Uterus (tissue), 4 donors: ENCODE measurements around the gene KPNA3. TPM values are rescaled to one million over a fixed set of nuclear protein-coding genes. Genes with fewer than 3 reads are reported as not detected.
"Not testable (repeated sequence)": the region's sequence is repeated elsewhere in the genome, so short reads cannot be mapped to it uniquely, and the experiment has no call there.

Source experiments
- DNase-seq, 2 donors: peaks; one replicate each; pipeline ENCODE4 v3.0.0-alpha.2; 2019 to 2020
- H3K27ac ChIP-seq, 2 donors: fragments of 200-600 bp; sonication (generic); 1 replicate in 1 of 2; 2 replicates in 1 of 2; pipeline ENCODE4 v1.5.1; 2016 to 2018
- H3K27me3 ChIP-seq, 2 donors: fragments of 200-600 bp; sonication (generic); one replicate each; pipeline ENCODE4 v1.5.1; 2018 to 2019; ENCODE audit warnings: control low read depth in 1 of 2
- H3K36me3 ChIP-seq, 2 donors: fragments of 200-600 bp; sonication (generic); one replicate each; pipeline ENCODE4 v1.5.1; 2019; ENCODE audit warnings: control low read depth in 1 of 2
- H3K4me1 ChIP-seq, 2 donors: fragments of 200-600 bp; sonication (generic); one replicate each; pipeline ENCODE4 v1.5.1; 2018 to 2019; ENCODE audit warnings: control low read depth in 1 of 2
- H3K4me3 ChIP-seq, 2 donors: fragments of 200-600 bp; sonication (generic); 1 replicate in 1 of 2; 2 replicates in 1 of 2; pipeline ENCODE4 v1.5.1; 2018 to 2019; ENCODE audit warnings: mild to moderate bottlenecking in 1 of 2
- H3K9me3 ChIP-seq, 2 donors: fragments of 200-600 bp; sonication (generic); one replicate each; pipeline ENCODE4 v1.5.1; 2019; ENCODE audit warnings: control low read depth in 1 of 2
- POLR2A ChIP-seq, 2 donors: fragments of 450-650 bp; IDR thresholded peaks; one replicate each; pipeline ENCODE4 v1.6.1; 2016; ENCODE audit warnings: antibody characterized with exemption in 2 of 2, mild to moderate bottlenecking in 1 of 2, moderate library complexity in 1 of 2
- intact Hi-C: fragments of 100-400 bp; cut with DNase I; formaldehyde crosslinking; loops from one replicate; pipeline ENCODE4 v1.15.1; 2023; ENCODE audit warnings: low total_unique reads
- total RNA-seq, 4 donors: library from RNA; depleted of rRNA in 3 of 4; stranded (reverse); fragments of >200 nt in 3 of 4; gene quantifications; one replicate each; pipeline versions ENCODE4 v1.1.0 to v1.2.4, GENCODE V29; 2014 to 2023
- TF ChIP-seq, protein P1 (sequence below), 4 experiments: fragments of 200-600 bp in 2 of 4; fragments of 450-650 bp in 2 of 4; sonication (generic) in 2 of 4; IDR thresholded peaks; one replicate each; pipeline ENCODE4 v1.5.1; 2016 to 2019; ENCODE audit warnings: antibody characterized with exemption in 4 of 4, mild to moderate bottlenecking in 2 of 4, moderate library complexity in 1 of 4
- donor health status: DM: yes; HTN: yes; CAD: no.

Gene KPNA3
- total RNA-seq, 4 donors from 2014 or later = 9.1 to 49.2 (median 30.3) TPM

DNA sequence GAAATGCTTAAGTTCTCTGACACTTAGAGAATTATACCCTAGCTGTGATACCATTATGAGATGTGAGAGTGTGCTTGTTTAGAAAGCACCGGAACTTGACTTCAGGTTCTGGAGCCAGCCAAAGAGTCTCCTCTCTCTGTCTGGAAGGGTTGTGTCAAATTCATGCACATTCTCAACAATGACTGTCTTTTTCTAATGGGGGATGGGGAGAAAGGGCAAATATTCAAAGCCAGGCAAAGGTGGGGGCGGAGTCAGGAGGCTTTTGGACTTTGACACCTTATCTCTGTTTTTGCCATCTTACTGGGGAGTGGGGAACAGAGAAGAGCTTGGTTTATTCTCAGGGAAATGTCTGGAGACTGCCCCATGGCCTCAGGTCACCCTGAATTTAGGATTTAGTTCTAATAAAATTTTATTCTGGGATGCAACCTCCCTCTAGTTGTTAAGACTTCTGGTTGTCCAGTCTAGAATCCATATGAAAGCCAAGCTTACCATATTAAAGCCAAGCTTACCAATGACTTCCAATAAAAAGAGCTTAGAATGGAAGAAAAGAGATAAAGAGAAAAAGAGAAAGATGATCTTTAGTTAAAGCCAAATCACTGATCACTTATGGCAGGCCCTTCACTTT, 28.2 kb upstream of the KPNA3 start:
- H3K27ac ChIP-seq = no peak overlapping the region
- no peak overlapping the region for H3K4me3 ChIP-seq
- H3K27me3 ChIP-seq = no peaks in the 10 kb centered on the region
- intact Hi-C loops = no loop called here
- H3K36me3 ChIP-seq = no peaks in the 10 kb centered on the region
- DNase-seq = no peak
- no peaks in the 10 kb centered on the region for H3K4me1 ChIP-seq
- H3K9me3 ChIP-seq = no peaks in the 10 kb centered on the region
- TF ChIP-seq, protein P1, sequence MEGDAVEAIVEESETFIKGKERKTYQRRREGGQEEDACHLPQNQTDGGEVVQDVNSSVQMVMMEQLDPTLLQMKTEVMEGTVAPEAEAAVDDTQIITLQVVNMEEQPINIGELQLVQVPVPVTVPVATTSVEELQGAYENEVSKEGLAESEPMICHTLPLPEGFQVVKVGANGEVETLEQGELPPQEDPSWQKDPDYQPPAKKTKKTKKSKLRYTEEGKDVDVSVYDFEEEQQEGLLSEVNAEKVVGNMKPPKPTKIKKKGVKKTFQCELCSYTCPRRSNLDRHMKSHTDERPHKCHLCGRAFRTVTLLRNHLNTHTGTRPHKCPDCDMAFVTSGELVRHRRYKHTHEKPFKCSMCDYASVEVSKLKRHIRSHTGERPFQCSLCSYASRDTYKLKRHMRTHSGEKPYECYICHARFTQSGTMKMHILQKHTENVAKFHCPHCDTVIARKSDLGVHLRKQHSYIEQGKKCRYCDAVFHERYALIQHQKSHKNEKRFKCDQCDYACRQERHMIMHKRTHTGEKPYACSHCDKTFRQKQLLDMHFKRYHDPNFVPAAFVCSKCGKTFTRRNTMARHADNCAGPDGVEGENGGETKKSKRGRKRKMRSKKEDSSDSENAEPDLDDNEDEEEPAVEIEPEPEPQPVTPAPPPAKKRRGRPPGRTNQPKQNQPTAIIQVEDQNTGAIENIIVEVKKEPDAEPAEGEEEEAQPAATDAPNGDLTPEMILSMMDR (IDR thresholded peaks at IDR 0.05) = no peak
- TF ChIP-seq POLR2A (IDR thresholded peaks at IDR 0.05) = no peak

DNA sequence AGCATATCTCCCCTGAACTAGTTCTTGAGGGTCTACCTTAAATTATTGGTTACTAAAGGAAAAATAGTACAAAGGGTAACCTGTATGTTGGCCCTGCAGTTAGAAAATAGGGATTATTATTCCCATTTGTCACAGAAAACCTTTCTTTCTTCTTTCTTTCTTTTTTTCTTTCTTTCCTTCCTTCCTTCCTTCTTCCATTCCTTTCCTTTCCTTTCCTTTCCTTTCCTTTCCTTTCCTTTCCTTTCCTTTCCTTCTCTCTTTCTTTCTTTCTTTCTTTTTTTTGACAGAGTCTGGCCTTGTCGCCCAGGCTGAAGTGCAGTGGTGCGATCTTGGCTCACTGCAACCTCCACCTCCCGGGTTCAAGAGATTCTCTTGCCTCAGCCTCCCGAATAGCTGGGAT, 23.6 kb upstream of the KPNA3 start:
- H3K27ac ChIP-seq, H3K9me3 ChIP-seq, intact Hi-C loops, H3K4me1 ChIP-seq, H3K36me3 ChIP-seq, H3K27me3 ChIP-seq, H3K4me3 ChIP-seq, DNase-seq: not testable (repeated sequence)

DNA sequence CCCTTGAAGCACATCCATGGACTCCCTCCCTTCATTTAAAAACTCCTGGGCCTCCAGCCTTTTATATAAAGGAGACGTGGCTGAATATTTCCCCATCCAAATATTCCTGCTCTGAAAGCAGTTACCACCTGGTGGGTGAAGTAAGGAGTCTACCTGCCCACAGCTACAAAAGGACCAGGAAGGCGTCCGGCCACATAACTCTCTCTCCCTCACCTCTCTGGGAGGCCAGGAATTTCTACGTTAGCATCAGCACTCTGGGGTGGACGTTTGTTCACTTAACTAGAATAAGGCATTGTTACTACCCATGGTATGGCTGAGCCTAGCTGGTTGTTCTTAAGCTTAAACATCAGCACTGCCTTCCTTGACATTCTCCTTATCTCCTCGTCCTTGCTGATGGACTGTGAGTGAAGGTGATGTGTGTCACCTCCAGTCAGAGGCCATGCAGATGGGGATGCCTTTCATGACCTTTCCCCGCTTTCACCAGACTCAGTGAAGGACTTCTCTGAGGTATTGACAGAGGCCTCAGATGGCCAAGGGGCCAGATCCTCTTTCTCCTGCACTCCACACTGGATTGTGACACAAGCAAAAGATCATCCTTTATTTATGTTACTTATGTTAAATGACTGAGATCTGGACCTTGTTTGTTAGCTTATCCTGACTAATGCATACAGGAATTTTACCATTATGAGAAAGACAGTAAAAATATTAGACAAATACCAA, 22.2 kb upstream of the KPNA3 start:
- no peak for TF ChIP-seq POLR2A (IDR thresholded peaks at IDR 0.05)
- TF ChIP-seq, protein P1 (IDR thresholded peaks at IDR 0.05) = no peak
- Histone ChIP-seq H3K27me3 (no peaks in the 10 kb centered on the region), H3K9me3 (no peaks in the 10 kb centered on the region), H3K4me1 (no peaks in the 10 kb centered on the region), H3K27ac (no peak overlapping the region), H3K36me3 (no peaks in the 10 kb centered on the region), H3K4me3 (no peak overlapping the region)
- intact Hi-C loops = no loop called here
- no peak for DNase-seq

DNA sequence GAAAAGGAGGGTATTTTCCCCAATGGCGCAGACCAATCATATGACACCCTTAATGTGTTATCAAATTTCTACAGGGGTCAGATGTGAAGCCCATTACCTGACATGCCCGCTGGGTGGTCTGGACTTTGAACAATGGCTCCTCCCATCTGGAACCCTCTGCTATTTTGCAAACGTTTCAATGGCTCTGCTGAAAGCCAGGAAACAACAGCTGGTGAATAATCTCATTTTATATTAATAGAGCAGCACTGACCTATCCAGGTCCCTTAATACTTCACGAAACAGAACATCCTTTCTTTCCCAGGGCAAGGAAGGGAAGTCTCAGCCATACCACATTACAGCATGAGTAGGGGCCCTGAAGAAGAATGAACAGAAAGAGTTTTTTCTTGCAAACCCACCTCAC, 20.3 kb upstream of the KPNA3 start:
- H3K27ac ChIP-seq = no peak overlapping the region
- H3K4me1 ChIP-seq = no peaks in the 10 kb centered on the region
- no peak for TF ChIP-seq POLR2A (IDR thresholded peaks at IDR 0.05)
- TF ChIP-seq, protein P1 (IDR thresholded peaks at IDR 0.05) = no peak
- H3K27me3 ChIP-seq = no peaks in the 10 kb centered on the region
- no peak for DNase-seq
- intact Hi-C loops = no loop called here
- H3K36me3 ChIP-seq = no peaks in the 10 kb centered on the region
- no peaks in the 10 kb centered on the region for H3K9me3 ChIP-seq
- H3K4me3 ChIP-seq = no peak overlapping the region

DNA sequence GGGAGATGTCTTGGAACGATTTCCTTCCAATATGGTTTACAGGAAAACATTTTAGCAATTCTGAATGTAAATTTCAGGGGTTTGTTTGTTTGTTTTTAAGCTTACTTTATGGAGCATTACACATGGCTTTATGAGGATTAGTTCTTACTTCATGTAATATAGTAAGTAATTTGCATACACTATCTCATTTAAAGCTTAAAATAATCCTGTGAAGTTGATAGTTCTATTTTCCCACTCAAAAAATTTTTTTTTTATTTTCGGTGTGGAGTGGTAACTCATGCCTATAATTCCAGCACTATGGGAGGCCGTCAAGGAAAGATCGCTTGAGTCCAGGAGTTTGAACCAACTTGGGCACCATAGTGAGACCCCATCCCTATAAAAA, 19.0 kb upstream of the KPNA3 start:
- no peaks in the 10 kb centered on the region for H3K4me1 ChIP-seq
- H3K27ac ChIP-seq = no peak overlapping the region

More for the DNA sequence above, 19.0 kb upstream of the KPNA3 start:
- TF ChIP-seq POLR2A (IDR thresholded peaks at IDR 0.05) = no peak
- TF ChIP-seq, protein P1 (IDR thresholded peaks at IDR 0.05) = no peak
- Histone ChIP-seq H3K4me3 (no peak overlapping the region), H3K36me3 (no peaks in the 10 kb centered on the region), H3K9me3 (no peaks in the 10 kb centered on the region), H3K27me3 (no peaks in the 10 kb centered on the region)
- intact Hi-C loops = no loop called here
- DNase-seq = no peak
